Ecto neural progenitor cell (in vitro differentiated cells): ENCODE measurements around the gene GNMT.
"Not testable (repeated sequence)": the region's sequence is repeated elsewhere in the genome, so short reads cannot be mapped to it uniquely, and the experiment has no call there.

ENCODE experiments used
- DNase-seq: peaks from one replicate; pipeline ENCODE4 v3.0.0-alpha.2; 2018; ENCODE audit warnings: low spot score

Gene GNMT

DNA sequence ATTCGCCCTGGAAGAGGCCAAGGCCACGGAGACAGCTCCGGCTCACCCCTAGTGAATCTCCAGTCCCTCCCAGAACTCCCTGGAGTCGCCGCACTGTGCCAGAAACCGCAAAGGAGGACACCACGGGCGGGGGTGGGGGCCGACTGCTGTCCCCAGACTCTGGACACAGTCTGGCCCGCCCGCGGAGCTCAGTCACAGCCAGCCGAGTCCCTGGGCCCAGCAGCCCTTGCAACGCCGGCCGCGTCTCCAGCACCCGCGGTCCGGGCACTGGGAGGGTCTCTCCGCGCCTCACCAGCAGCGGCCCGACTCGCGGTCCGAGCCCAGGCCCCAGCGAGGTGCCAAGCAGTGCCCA, 17.9 kb downstream of the GNMT start:
- peak; percentile 60 for DNase-seq

DNA sequence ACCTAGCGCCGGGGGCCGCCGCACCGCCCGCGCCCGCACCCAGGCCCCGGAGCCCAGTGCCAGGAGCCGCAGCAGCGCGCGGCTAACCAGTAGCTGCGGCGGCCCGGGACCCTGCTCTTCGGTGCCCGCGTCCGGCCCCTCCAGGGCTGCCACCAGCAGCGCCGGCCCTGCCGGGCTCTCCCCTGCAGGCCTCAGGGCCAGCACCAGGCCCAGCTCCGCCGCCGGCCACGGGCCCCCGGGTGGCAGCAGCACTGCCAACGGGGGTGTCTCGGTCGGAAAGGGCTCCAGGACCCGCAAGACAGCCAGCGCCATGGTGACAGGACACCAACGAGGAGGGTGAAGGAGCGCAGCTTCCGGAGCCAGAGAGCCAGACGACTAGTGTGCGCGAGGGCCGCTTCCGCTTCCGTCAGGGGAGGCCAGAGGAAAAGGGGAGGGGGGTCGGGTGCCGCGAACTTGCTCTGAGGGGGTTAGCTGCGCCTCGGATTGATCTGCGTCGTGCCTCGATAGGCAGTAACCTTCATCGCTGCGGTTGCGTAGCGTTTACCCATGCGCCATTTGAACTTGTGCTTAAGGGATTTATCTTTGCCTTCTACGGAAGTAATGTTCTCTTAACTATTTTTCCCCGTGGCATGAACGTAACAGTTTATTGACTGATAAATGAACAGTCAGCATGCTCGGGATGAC, 18.4 kb downstream of the GNMT start, which contains the start of gene PEX6:
Gene PEX6 (minus strand): TSS at position 343 of the 684 bp plus-strand sequence. CDS start 31 bp downstream, at position 312.
- peak; percentile 92 for DNase-seq

GRCh38 chr6:42979523-42980177, 19.1 kb downstream of the GNMT start:
- DNase-seq, result no peak

- DNase-seq, result no peak
Observed at GRCh38 chr6:42981836-42982235, 21.3 kb downstream of the GNMT start.

DNA sequence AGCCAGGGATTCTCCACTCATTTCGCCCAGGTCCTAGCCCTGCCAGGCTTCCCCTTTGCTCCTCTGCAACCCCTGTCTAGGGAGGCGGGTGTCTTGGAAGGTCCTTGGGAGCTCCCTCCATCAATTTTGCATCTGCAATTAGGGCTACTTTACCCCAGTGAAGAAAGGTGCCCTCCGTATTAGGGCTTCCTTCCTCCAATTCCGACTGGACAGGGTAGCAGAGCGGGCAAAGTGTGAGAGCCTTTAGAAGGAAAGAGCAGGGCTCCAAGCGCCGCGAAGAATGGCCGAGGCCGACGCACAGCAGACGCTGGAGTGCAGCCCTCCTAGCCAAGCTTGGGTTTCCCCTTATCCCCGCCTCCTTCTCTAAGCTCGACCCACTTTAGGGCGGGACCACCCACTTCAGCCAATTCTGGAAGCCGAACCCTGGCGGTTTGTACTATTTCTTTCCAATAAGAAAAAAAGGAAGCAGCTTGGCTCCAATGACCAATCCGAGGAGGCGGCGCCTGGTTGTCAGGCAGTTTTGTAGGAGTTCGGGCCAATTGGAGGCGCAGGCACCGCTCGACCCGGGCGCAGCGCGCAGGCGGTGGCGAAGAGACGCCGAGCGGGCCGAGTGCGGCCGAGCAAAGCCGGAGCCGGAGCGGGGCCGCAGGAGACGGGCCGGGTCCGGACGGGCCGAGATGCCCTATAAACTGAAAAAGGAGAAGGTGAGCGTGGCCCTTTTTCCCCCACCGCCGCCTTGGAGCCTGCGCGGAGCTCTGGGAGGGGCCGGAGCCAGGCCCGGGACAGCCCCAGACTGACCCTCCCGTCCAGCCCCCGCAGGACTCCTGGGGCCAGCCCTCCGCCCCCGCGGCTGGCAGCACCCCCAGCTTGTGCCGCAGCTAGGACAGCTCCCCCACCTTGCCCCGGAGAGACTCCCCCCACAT, 23.7 kb downstream of the GNMT start, which contains the start of gene PPP2R5D:
Gene PPP2R5D (plus strand): TSS at position 570 of the 923 bp plus-strand sequence. CDS start 108 bp downstream, at position 678.
- DNase-seq, result peak; percentile 97

- DNase-seq, result peak; percentile 60
Observed at GRCh38 chr6:42984924-42985475, 24.4 kb downstream of the GNMT start.

GRCh38 chr6:42987533-42988451, 27.2 kb downstream of the GNMT start:
- DNase-seq, result no peak

GRCh38 chr6:42988486-42989020, 28.0 kb downstream of the GNMT start:
- no peak for DNase-seq

- no peak for DNase-seq
Observed at GRCh38 chr6:42989923-42990322, 29.4 kb downstream of the GNMT start.

DNA sequence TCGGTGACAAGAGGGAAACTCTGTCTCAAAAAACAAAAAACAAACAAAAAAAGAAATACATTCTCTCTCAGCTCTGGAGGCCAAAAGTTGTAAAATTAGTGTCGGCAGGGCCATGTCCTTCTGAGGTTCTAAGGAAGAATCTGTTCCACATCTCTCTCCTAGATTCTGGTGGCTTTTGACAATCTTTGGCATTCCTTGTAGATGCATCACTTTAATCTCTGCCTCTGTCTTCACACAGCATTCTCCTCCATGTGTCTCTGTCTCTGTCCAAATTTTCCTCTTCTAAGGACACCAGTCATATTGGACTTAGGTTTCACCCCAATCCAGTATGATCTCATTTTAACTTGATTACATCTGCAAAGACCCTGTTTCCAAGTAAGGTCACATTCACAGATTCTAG, 32.9 kb downstream of the GNMT start:
- DNase-seq, result no peak

DNA sequence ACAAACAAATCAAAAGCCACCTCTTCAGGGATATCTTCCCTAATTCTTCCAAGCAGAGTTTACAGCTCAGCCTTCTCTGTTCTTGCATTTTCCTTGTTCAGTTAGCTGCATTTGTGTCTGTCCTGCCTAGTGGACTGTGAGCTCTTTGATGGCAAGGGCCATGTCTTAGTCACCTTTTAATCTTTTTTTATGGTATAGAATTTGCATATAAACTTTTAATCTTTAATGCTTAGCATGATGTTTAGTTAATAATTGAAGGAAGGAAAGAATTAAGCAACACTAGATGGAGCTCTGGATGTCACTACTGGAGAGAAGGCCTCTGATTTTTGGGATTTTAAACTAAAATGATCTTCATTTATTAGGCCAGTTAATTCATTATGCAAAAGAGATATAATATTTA, 36.0 kb downstream of the GNMT start:
- no peak for DNase-seq

DNA sequence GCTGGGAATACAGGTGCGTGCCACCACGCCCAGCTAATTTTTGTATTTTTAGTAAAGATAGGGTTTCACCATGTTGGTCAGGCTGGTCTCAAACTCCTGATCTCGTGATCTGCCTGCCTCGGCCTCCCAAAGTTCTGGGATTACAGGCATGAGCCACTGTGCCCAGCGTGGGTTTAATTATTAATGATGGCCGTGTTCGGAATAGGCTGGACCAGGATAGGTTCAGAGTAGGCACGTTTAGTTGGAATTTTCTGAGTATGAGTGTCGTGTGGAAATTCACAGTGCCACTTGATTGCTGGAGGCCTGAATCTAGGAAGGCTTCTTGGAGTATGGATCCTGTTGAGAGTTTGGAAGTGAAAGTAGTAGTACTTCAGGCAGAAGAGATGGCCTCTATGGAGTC, 37.7 kb downstream of the GNMT start:
- DNase-seq, result not testable (repeated sequence)

DNA sequence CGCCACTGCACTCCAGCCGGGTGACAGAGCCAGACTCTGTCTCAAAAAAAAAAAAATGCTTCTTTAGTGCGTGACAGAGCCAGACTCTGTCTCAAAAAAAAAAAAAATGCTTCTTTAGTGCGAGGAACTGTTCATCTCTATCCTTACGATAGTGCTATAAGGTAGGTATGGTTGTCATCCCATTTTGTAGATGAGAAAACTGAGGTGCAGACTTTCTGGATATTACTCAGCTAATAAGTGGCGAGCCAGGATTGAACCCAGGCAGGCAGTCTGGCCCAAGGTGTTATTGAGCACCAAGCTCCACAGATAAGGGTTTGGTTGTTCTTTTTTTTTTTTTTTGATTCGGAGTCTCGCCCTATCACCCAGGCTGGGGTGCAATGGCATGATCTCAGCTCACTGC, 41.3 kb downstream of the GNMT start:
- DNase-seq, result no peak

- DNase-seq, result no peak
Observed at GRCh38 chr6:43005844-43006243, 45.3 kb downstream of the GNMT start.

DNA sequence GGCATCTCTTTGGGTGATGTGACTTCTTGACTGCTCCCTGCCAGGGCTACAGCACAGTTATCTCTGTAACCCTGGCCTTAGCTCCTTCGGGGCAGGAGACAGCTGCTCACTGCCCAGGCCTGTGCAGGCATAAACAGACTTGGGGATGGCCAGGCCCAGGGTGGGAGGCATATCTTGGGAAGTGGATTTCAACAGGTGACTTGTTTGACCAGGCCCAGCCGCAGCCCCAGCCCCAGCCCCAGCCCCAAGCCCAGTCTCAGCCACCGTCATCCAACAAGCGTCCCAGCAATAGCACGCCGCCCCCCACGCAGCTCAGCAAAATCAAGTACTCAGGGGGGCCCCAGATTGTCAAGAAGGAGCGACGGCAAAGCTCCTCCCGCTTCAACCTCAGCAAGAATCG, 45.7 kb downstream of the GNMT start:
- DNase-seq, result no peak

- no peak for DNase-seq
Observed at GRCh38 chr6:43007126-43007525, 46.6 kb downstream of the GNMT start.

- DNase-seq, result no peak
Observed at GRCh38 chr6:43009124-43009523, 48.6 kb downstream of the GNMT start.

DNA sequence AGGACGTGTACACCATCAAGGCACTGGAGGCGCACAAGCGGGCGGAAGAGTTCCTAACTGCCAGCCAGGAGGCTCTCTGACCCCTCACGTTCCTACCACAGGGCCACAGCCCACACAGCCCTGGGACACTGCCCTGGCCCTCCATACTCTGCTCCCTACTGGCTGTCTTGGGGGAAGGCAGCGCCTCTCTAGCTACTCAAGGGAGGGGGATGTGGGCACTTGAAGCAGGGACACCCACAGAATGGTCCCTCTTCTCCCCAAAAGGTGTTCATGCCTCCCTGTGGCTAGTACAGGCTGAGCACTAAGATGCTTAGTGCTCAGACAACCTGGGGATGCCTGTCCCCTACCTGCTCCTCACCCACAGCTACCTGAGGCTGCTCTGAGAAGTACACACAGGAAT, 50.7 kb downstream of the GNMT start:
- DNase-seq, result no peak

- no peak for DNase-seq
Observed at GRCh38 chr6:43012364-43012763, 51.8 kb downstream of the GNMT start.

- DNase-seq, result no peak
Observed at GRCh38 chr6:43013097-43013842, 52.7 kb downstream of the GNMT start.
